Body of pancreas (tissue), 4 donors: Measurements from ENCODE around the gene TIMMDC1. TPM values are rescaled to one million over a fixed set of nuclear protein-coding genes. Genes with fewer than 3 reads are reported as not detected.

Experiments
- ATAC-seq: fragments of 150-250 bp; one replicate; pipeline ENCODE4 v1.9.1; 2016
- DNase-seq, 4 donors: peaks; one replicate each; pipeline ENCODE4 v3.0.0-alpha.2; 2019
- H3K27ac ChIP-seq, 4 donors: fragments of 200-600 bp; sonication (generic); 1 replicate in 3 of 4; 2 replicates in 1 of 4; pipeline versions ENCODE4 v1.5.1 to v1.6.1; 2016 to 2019; ENCODE audit warnings: mild to moderate bottlenecking in 1 of 4, mixed read lengths in 1 of 4, moderate library complexity in 1 of 4
- H3K27me3 ChIP-seq, 2 donors: fragments of 200-600 bp; sonication (generic); one replicate each; pipeline ENCODE4 v1.6.0; 2016; ENCODE audit warnings: mild to moderate bottlenecking in 1 of 2
- H3K36me3 ChIP-seq, 2 donors: fragments of 200-600 bp; sonication (generic); replicated peaks in 1 of 2; 2 replicates each; pipeline ENCODE4 v1.5.1; 2016; ENCODE audit warnings: low read depth in 2 of 2; ENCODE audit not compliant: insufficient read depth in 1 of 2
- H3K4me1 ChIP-seq: fragments of 200-600 bp; sonication (generic); one replicate; pipeline ENCODE4 v1.6.0; 2016
- H3K4me3 ChIP-seq, 2 donors: fragments of 200-600 bp; sonication (generic); 1 replicate in 1 of 2; 2 replicates in 1 of 2; pipeline ENCODE4 v1.5.1; 2016 to 2019
- H3K9me3 ChIP-seq, 3 donors: fragments of 200-600 bp; sonication (generic); 1 replicate in 2 of 3; 2 replicates in 1 of 3; pipeline ENCODE4 v1.5.1; 2016
- CTCF ChIP-seq, 7 experiments: fragments of 450-650 bp in 4 of 7; fragments of 200-600 bp in 3 of 7; sonication (generic) in 3 of 7; IDR thresholded peaks; one replicate each; pipeline ENCODE4 v1.5.1; 2016 to 2019; ENCODE audit warnings: antibody characterized with exemption in 7 of 7
- POLR2A ChIP-seq, 3 donors: fragments of 450-650 bp; IDR thresholded peaks; one replicate each; pipeline ENCODE4 v1.6.1; 2016; ENCODE audit warnings: antibody characterized with exemption in 3 of 3, mild to moderate bottlenecking in 2 of 3
- WGBS, 2 donors: methylation state at CpG; one replicate each; pipeline ENCODE4 v1.1.5; 2017; 5-methylcytosine and 5-hydroxymethylcytosine counted together
- intact Hi-C: fragments of 100-400 bp; cut with DNase I; formaldehyde crosslinking; loops from one replicate; pipeline ENCODE4 v1.15.1; 2023
- total RNA-seq, 2 donors: library from RNA; depleted of rRNA; stranded (reverse); fragments of >200 nt; gene quantifications; one replicate each; pipeline ENCODE4 v1.1.0, GENCODE V29; 2016

The TIMMDC1 gene
- total RNA-seq, 2 donors from 2014 or later, result 15.6 to 33.0 TPM

GRCh38 chr3:119570229-119570628 lies 71.9 kb downstream of the TIMMDC1 start:
- H3K4me3 ChIP-seq, result no peak overlapping the region
- H3K27ac ChIP-seq, result peak overlapping the region in 1 of 4 donors; percentile 30
- H3K36me3 ChIP-seq, result no peaks in the 10 kb centered on the region
- DNase-seq (peak in 1 of 4 donors; percentile 46), ATAC-seq (no peak)
- H3K9me3 ChIP-seq, result no peaks in the 10 kb centered on the region
- intact Hi-C loops, result loop anchor here (10.0 kb wide), 1 partner anchor 65 kb away; no protein-coding TSS in a partner anchor
- H3K4me1 ChIP-seq, result no peaks in the 10 kb centered on the region
- no peaks in the 10 kb centered on the region for H3K27me3 ChIP-seq
- 72 to 80% methylated on average over 5 of the region's 5 CpGs for WGBS, 2 donors
- no peak for TF ChIP-seq CTCF (IDR thresholded peaks at IDR 0.05)
- TF ChIP-seq POLR2A (IDR thresholded peaks at IDR 0.05), result no peak

GRCh38 chr3:119571230-119571629 lies 72.9 kb downstream of the TIMMDC1 start:
- no peak overlapping the region for H3K4me3 ChIP-seq
- TF ChIP-seq POLR2A (IDR thresholded peaks at IDR 0.05), result no peak
- no peak for TF ChIP-seq CTCF (IDR thresholded peaks at IDR 0.05)
- no peaks in the 10 kb centered on the region for H3K36me3 ChIP-seq
- DNase-seq (no peak), ATAC-seq (no peak)
- WGBS, 2 donors, result 100% methylated on average over 1 of the region's 1 CpG
- H3K27ac ChIP-seq, result peak overlapping the region in 1 of 4 donors; percentile 30
- H3K27me3 ChIP-seq, result no peaks in the 10 kb centered on the region
- no peaks in the 10 kb centered on the region for H3K9me3 ChIP-seq
- no peaks in the 10 kb centered on the region for H3K4me1 ChIP-seq
- intact Hi-C loops, result loop anchor here (10.0 kb wide), 1 partner anchor 66 kb away; no protein-coding TSS in a partner anchor

GRCh38 chr3:119571688-119572087 lies 73.3 kb downstream of the TIMMDC1 start:
- H3K4me3 ChIP-seq, result no peak overlapping the region
- H3K36me3 ChIP-seq, result no peaks in the 10 kb centered on the region
- DNase-seq, result no peak
- intact Hi-C loops, result loop anchor here (10.0 kb wide), 1 partner anchor 67 kb away; no protein-coding TSS in a partner anchor
- ATAC-seq, result no peak
- H3K4me1 ChIP-seq, result no peaks in the 10 kb centered on the region
- 84 to 86% methylated on average over 5 of the region's 5 CpGs for WGBS, 2 donors
- H3K9me3 ChIP-seq, result no peaks in the 10 kb centered on the region
- no peaks in the 10 kb centered on the region for H3K27me3 ChIP-seq
- TF ChIP-seq CTCF (IDR thresholded peaks at IDR 0.05) (no peak), POLR2A (IDR thresholded peaks at IDR 0.05) (no peak)
- H3K27ac ChIP-seq, result peak overlapping the region in 1 of 4 donors; percentile 30

Other genes with a start within 250 kb of the TIMMDC1 start
- 1 to 10 TPM; 5.7 to 7.9 TPM for gene ARHGAP31, start 204.2 kb upstream of the TIMMDC1 start, total RNA-seq
- gene TMEM39A, start 34.9 kb upstream of the TIMMDC1 start, total RNA-seq, result 10 to 100 TPM; 50.1 to 85.4 TPM
- gene POGLUT1, start 29.6 kb upstream of the TIMMDC1 start, total RNA-seq, result 10 to 100 TPM in 1 of 2 donors, 1 to 10 TPM in 1; 7.8 to 15.5 TPM
- gene CD80, start 61.1 kb downstream of the TIMMDC1 start, total RNA-seq, result under 1 TPM in 1 of 2 donors, not detected in 1; 0.26 TPM
- gene ADPRH, start 80.9 kb downstream of the TIMMDC1 start, total RNA-seq, result 1 to 10 TPM; 3.0 to 6.5 TPM
- 1 to 10 TPM in 1 of 2 donors, not detected in 1; 4.4 TPM for gene PLA1A, start 99.3 kb downstream of the TIMMDC1 start, total RNA-seq
- gene POPDC2, start 162.0 kb downstream of the TIMMDC1 start, total RNA-seq, result under 1 TPM; 0.78 to 0.99 TPM
- 10 to 100 TPM; 13.8 to 29.6 TPM for gene COX17, start 178.9 kb downstream of the TIMMDC1 start, total RNA-seq
- gene CFAP91, start 204.5 kb downstream of the TIMMDC1 start, total RNA-seq, result 10 to 100 TPM; 21.5 to 47.8 TPM